Natural killer cell treated with Interleukin-12 subunit alpha and Interleukin-12 subunit beta and Interleukin-15 and Interleukin-18, amount 100 ng/mL, for 72 hours (primary cell): ENCODE results near the gene GNAT2. TPM values are rescaled to one million over a fixed set of nuclear protein-coding genes. Genes with fewer than 3 reads are reported as not detected.

Experiments used
- ATAC-seq, 2 donors: fragments of 150-1000 bp; cut with Tn5 transposase in 1 of 2; sonication (Bioruptor Pico), chemical (Tn5 transposase) in 1 of 2; 2 replicates each; pipeline ENCODE4 v1.10.0; 2021
- DNase-seq: peaks from one replicate; pipeline ENCODE4 v3.0.0; 2022; ENCODE audit warnings: low spot score
- H3K27ac Mint-ChIP-seq, 2 donors: 1 replicate in 1 of 2; 2 replicates in 1 of 2; pipeline ENCODE4 v1.8.0; 2022; ENCODE audit warnings: mixed read lengths in 2 of 2, mild to moderate bottlenecking in 1 of 2, moderate library complexity in 1 of 2
- H3K27me3 Mint-ChIP-seq, 2 donors: 1 replicate in 1 of 2; 2 replicates in 1 of 2; pipeline ENCODE4 v1.8.0; 2022; ENCODE audit warnings: mixed read lengths in 2 of 2
- H3K36me3 Mint-ChIP-seq: one replicate; pipeline ENCODE4 v1.8.0; 2022; ENCODE audit warnings: mixed read lengths
- H3K4me1 Mint-ChIP-seq, 2 donors: 1 replicate in 1 of 2; 2 replicates in 1 of 2; pipeline ENCODE4 v1.8.0; 2022; ENCODE audit warnings: low read depth in 2 of 2, mixed read lengths in 2 of 2, mild to moderate bottlenecking in 1 of 2
- H3K4me3 Mint-ChIP-seq: one replicate; pipeline ENCODE4 v1.8.0; 2022; ENCODE audit warnings: mixed read lengths
- H3K9me3 Mint-ChIP-seq: 2 replicates; pipeline ENCODE4 v1.8.0; 2022; ENCODE audit warnings: mixed read lengths
- total RNA-seq, 2 donors: library from RNA; stranded (reverse); gene quantifications; one replicate each; pipeline ENCODE4 v1.2.3, GENCODE V29; 2022

Gene GNAT2
- total RNA-seq, 2 donors from 2014 or later = 0.64 TPM; not detected in 1

DNA sequence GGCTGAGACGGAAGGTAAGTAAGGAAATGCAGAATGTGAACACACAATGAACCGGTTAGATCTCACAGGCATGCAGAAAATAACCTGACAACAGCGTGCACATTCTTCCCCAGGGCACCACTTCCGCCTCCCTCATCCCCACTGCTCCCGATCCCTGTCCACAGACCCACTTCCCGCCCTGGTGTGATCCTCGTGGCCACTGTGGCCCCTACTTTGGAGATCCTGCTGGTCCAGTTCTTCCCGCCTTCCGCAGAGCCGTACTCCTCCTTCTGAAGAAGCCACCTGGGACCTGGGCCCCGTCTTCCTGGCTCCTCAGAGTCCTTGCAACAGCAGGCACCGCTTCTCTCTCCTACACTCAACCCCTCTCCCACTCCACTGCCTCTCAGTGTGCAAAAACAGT is 35.1 kb upstream of the GNAT2 start:
- Mint-ChIP-seq H3K4me1 (peaks cover 14 to 16% of the 10 kb centered on the region in 2 donors), H3K36me3 (no peaks in the 10 kb centered on the region), H3K27me3 (peaks cover 5 to 17% of the 10 kb centered on the region in 2 donors), H3K9me3 (no peaks in the 10 kb centered on the region), H3K4me3 (peak overlapping the region; percentile 8), H3K27ac (peak overlapping the region; percentile 68 to 90)
- DNase-seq (no peak), ATAC-seq (no peak)

DNA sequence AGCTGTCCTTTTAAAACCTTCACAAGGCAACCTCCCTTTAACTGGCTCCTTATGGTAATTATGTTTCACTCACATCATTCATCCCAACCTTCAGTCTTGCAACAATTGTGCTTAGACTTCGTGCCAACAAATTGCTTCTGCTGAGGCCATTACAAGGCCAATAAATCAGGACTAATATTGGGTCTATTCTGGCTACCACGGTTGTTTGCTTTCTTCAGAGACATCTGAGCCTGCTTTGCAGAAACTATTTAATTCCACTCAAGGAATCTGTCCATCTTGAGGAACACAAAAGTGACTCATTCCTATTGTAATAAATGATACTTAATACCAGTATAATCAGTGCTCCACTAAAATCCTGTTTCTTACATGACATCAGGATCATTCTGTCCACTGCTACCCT is 33.9 kb upstream of the GNAT2 start:
- no peak for ATAC-seq
- H3K4me1 Mint-ChIP-seq = peaks cover 14 to 16% of the 10 kb centered on the region in 2 donors
- no peaks in the 10 kb centered on the region for H3K9me3 Mint-ChIP-seq
- H3K36me3 Mint-ChIP-seq = no peaks in the 10 kb centered on the region
- H3K27me3 Mint-ChIP-seq = peaks cover 5 to 17% of the 10 kb centered on the region in 2 donors
- no peak overlapping the region for H3K4me3 Mint-ChIP-seq
- no peak overlapping the region for H3K27ac Mint-ChIP-seq
- no peak for DNase-seq

DNA sequence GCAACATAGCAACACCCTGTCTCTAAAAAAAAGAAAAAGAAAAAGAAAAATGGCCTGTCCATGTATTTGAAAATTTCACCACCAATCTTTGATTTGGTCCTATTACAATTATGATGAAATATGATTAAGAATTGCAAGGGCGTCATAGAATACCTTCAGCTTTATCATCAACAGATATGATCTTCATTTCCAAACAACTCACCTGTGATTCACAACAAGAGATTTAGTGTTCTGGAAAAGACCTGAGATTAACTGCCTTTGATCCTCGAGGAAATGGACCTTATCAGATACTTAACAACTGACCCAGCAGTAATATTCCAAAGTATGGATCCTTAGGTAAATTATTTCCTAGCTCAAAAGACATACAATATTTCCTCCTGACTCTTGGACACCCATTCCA is 33.0 kb upstream of the GNAT2 start:
- Mint-ChIP-seq H3K27me3 (peaks cover 5 to 20% of the 10 kb centered on the region in 2 donors), H3K27ac (no peak overlapping the region), H3K36me3 (no peaks in the 10 kb centered on the region), H3K4me3 (no peak overlapping the region), H3K9me3 (no peaks in the 10 kb centered on the region), H3K4me1 (peaks cover 14 to 16% of the 10 kb centered on the region in 2 donors)
- DNase-seq (no peak), ATAC-seq (no peak)

DNA sequence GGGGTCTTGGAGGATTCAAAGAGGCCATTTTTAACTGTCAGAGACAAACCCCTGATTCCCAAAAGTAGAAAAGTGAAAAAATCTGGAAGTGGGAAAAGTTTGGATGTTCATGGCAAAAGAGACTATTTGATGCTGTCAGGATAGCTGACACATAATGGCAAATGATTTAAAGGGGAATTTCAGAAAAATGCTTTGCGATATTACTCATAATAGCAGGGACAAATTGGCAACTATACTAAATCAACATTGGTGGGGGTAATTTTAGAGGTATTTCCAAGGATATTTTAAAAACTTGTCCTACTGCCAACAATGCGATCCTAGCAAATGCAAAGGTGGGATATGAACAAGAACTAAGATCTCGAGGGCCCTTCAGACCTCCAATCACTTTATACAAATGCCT is 31.2 kb upstream of the GNAT2 start:
- Mint-ChIP-seq H3K27ac (no peak overlapping the region), H3K36me3 (no peaks in the 10 kb centered on the region), H3K4me3 (no peak overlapping the region), H3K27me3 (peaks cover 5 to 20% of the 10 kb centered on the region in 2 donors), H3K9me3 (no peaks in the 10 kb centered on the region), H3K4me1 (peaks cover 9 to 12% of the 10 kb centered on the region in 2 donors)
- DNase-seq (no peak), ATAC-seq (no peak)

DNA sequence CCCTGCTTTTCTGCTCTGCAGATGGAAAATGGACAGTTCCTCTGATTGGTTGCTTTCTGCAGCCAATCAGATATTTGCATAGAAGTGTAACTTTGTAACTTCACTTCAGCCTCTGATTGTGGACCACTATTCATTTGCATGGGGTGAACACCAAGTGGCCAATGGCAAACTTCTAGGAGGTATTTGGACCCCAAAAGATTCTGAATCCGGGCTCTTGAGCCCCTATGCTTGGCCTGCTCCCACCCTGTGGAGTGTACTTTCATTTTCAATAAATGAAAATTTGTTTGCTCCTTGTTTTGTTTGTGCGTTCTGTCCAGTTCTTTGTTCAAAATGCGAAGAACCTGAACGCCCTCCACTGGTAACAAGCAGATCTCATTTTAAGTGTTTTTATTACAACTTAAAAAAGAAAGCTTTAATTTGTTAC is 30.1 kb upstream of the GNAT2 start:
- H3K4me1 Mint-ChIP-seq = peaks cover 0 to 1% of the 10 kb centered on the region in 2 donors
- DNase-seq = no peak
- no peak for ATAC-seq
- H3K9me3 Mint-ChIP-seq = no peaks in the 10 kb centered on the region
- no peaks in the 10 kb centered on the region for H3K36me3 Mint-ChIP-seq
- no peak overlapping the region for H3K4me3 Mint-ChIP-seq
- H3K27ac Mint-ChIP-seq = no peak overlapping the region
- peaks cover 5 to 15% of the 10 kb centered on the region in 2 donors for H3K27me3 Mint-ChIP-seq

DNA sequence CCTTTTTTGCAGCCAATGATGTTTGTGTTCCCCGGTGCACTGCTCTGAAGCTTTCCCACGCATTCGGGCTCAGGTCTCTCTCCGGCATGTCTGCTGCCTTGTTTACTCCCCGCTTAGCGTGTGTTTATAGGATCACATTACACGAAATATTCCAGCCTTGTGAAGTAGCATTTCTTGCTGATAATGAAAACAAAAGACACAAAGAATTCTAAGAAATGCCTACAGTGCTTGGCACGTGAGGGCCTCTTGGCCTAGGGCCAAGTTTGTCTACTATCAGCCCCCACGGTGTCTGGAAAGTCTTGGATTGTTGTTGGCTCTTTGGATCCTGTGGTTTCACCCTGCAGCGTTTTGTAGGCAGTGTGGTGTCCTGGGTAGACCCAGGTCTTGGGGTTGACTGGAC is 25.3 kb upstream of the GNAT2 start:
- Mint-ChIP-seq H3K4me3 (no peak overlapping the region), H3K36me3 (no peaks in the 10 kb centered on the region), H3K9me3 (no peaks in the 10 kb centered on the region), H3K27me3 (peaks cover 0 to 6% of the 10 kb centered on the region in 2 donors), H3K27ac (no peak overlapping the region), H3K4me1 (peaks cover 4 to 5% of the 10 kb centered on the region in 2 donors)
- DNase-seq (no peak), ATAC-seq (no peak)

DNA sequence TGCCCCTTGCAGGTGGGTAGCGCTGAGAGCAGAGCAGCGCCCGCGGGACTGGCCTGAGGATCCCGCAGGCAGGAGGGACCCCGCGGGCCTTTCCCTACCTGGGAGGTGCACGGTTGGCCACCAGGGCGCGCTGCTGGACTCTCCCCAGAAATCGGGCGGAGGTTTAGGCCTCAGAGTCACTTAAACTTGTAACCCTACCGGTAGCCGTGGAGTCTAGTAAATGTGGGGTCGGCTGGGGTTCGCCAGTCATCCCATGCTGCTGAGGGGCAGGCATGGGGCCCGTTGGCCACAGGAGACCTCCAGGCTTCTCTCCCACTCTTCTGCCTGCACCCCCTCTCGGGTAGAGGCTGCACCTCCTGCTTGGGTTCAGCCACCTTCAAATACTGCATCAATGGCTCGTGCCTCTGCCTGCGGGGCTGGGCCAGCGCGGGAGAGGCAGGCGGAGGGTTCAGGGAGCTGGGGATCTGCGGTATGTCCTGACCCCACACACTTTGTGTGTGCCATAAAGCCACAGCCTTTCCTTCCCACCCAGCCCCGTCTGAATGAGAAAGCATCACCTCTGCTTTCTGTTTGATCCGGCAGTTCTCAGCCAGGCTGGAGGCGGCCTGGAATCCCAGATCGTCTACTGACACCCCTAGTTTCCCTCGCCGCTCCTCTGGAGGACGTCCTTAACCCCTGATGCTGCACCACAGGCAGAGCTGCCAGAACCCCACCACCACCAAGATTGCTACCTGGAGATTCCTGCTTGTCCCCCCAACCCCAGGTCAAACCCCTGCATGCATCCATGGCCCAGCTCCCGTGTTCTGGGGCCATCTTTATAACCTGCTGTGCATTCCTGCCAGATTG is 24.2 kb upstream of the GNAT2 start:
- peak; percentile 93 for ATAC-seq
- peak; percentile 90 for DNase-seq
- no peak overlapping the region for H3K27ac Mint-ChIP-seq
- H3K9me3 Mint-ChIP-seq = no peaks in the 10 kb centered on the region
- H3K4me3 Mint-ChIP-seq = no peak overlapping the region
- peaks cover 0 to 6% of the 10 kb centered on the region in 2 donors for H3K27me3 Mint-ChIP-seq
- no peaks in the 10 kb centered on the region for H3K36me3 Mint-ChIP-seq
- peaks cover 4 to 5% of the 10 kb centered on the region in 2 donors for H3K4me1 Mint-ChIP-seq

DNA sequence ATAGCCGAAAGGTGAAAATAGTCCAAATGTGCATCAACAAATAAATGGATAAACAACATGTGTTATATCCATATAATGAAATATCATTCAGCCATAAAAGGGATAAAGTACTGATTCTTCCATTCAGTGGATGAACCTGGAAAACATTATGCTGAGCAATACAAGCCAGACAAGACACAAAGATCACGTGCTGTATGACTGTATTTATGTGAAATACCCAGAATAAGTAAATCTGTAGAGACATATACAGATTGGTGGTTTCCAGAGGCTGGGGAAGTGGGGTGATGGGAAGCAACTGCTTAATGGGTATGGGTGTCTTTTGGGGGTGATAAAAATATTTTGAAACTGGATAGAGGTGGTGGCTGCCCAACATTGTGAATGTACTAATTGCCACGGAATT is 23.2 kb upstream of the GNAT2 start:
- H3K27me3 Mint-ChIP-seq = peaks cover 0 to 6% of the 10 kb centered on the region in 2 donors
- ATAC-seq (no peak), DNase-seq (no peak)
- H3K27ac Mint-ChIP-seq = no peak overlapping the region
- H3K36me3 Mint-ChIP-seq = no peaks in the 10 kb centered on the region
- no peak overlapping the region for H3K4me3 Mint-ChIP-seq
- H3K9me3 Mint-ChIP-seq = no peaks in the 10 kb centered on the region
- H3K4me1 Mint-ChIP-seq = peaks cover 4 to 5% of the 10 kb centered on the region in 2 donors

DNA sequence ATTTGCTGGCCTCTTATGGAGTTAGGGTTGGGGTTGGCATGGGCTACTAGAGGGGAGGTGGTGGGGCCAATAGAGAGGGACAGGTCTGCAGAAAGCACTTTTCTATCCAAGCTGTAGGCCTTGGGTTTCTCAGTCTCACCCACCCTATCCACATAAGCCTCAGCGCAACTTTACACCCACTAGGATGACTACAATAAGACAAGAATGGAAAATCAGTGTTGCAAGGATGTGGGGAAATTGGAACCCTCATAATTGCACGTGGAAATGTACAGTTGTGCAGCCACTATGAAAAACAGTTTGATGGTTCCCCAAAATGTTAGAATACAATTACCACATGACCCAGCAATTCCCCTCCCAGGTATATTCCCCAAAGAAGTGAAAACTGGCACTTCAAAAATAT is 22.4 kb upstream of the GNAT2 start:
- ATAC-seq (no peak), DNase-seq (no peak)
- H3K4me1 Mint-ChIP-seq = peaks cover 4 to 5% of the 10 kb centered on the region in 2 donors
- H3K9me3 Mint-ChIP-seq = no peaks in the 10 kb centered on the region
- H3K27ac Mint-ChIP-seq = no peak overlapping the region
- no peaks in the 10 kb centered on the region for H3K36me3 Mint-ChIP-seq
- H3K4me3 Mint-ChIP-seq = no peak overlapping the region
- H3K27me3 Mint-ChIP-seq = peaks cover 5 to 6% of the 10 kb centered on the region in 2 donors

DNA sequence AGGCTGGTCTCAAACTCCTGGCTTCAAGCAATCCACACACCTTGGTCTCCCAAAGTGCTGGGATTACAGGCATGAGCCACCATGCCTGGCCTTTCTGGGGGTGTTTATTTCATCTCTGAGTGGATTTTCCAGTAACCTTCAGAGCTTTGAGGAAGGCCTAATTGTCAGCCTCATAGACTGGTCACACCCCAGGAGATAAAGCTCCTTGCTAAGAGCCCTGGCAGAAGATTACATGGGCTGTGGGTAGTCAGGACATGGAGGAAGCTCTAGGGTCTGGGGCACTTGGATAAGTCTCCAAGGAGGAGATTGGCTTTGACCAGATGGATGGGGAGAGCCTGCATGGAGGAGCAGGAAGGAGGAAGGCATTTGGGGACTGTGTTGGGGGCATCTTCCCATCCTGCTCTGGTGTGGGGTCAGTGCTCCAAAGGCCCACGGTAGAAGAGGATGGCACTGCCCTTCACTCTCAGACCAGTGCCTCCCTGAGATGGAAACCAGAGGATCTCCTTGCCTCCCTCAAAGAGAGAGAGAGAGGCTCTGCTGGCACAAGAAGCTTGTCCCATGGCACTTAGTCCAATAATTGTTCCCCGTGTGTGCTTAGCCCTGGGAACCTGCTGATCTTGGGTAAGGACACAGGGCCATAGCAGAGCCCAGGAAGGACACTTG is 21.8 kb upstream of the GNAT2 start:
- H3K9me3 Mint-ChIP-seq = no peaks in the 10 kb centered on the region
- H3K36me3 Mint-ChIP-seq = no peaks in the 10 kb centered on the region
- no peak for ATAC-seq
- peaks cover 4 to 5% of the 10 kb centered on the region in 2 donors for H3K4me1 Mint-ChIP-seq
- peaks cover 5 to 6% of the 10 kb centered on the region in 2 donors for H3K27me3 Mint-ChIP-seq
- H3K27ac Mint-ChIP-seq = no peak overlapping the region
- no peak for DNase-seq
- H3K4me3 Mint-ChIP-seq = no peak overlapping the region

DNA sequence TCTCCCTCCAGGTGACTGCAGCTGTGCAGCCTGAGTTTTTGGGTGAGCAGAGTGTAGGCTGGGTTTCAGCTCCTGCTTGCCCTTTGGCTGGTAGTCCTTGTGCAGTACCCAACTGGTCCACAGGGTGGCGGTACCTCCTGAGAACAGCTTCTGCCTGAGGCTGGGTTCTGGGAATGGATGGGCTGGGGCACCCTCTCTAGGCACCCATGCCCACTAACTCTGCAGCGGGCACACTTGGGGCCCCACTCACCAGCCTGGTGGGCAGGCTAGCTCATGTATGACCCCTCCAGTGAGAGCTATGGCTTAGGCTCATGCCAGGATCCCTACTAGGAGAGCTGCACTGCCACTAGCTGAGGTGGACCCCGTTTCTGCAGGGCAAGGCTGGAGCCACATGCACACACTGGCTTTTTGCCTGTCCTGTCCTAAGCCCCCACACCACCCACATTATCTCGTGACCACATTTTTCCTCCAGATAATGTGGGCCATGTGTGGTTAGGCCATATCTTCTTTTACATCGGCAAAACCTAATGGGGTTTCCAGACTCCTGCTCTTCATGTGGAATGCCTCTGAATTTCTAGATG is 21.0 kb upstream of the GNAT2 start:
- no peak overlapping the region for H3K27ac Mint-ChIP-seq

DNA sequence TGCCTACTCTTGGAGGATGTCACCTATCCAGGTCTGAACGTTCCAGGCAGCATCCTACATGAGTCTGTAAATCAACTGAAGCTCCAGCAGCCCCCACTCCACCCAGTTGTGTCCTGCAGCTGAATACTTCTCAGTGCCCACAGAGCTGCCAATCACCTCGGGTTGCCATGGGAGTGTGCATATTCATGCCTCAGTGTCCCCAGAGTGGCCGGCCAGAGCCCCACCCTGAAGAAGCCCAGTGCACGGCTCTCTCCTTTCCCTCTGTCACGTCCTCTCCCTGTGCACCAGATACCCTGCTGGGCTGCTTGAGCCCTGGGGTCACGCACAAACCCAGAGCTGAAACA is 20.4 kb upstream of the GNAT2 start:
- peaks cover 4 to 5% of the 10 kb centered on the region in 2 donors for H3K4me1 Mint-ChIP-seq
- H3K36me3 Mint-ChIP-seq = no peaks in the 10 kb centered on the region
- H3K9me3 Mint-ChIP-seq = no peaks in the 10 kb centered on the region
- DNase-seq (no peak), ATAC-seq (no peak)
- peaks cover 5 to 6% of the 10 kb centered on the region in 2 donors for H3K27me3 Mint-ChIP-seq
- H3K27ac Mint-ChIP-seq = no peak overlapping the region
- no peak overlapping the region for H3K4me3 Mint-ChIP-seq

More for the DNA sequence above, 21.0 kb upstream of the GNAT2 start:
- no peak overlapping the region for H3K4me3 Mint-ChIP-seq
- no peaks in the 10 kb centered on the region for H3K36me3 Mint-ChIP-seq
- H3K27me3 Mint-ChIP-seq = peaks cover 5 to 6% of the 10 kb centered on the region in 2 donors
- ATAC-seq (peak; percentile 81 to 82), DNase-seq (peak; percentile 81)
- H3K9me3 Mint-ChIP-seq = no peaks in the 10 kb centered on the region
- H3K4me1 Mint-ChIP-seq = peaks cover 4 to 5% of the 10 kb centered on the region in 2 donors

DNA sequence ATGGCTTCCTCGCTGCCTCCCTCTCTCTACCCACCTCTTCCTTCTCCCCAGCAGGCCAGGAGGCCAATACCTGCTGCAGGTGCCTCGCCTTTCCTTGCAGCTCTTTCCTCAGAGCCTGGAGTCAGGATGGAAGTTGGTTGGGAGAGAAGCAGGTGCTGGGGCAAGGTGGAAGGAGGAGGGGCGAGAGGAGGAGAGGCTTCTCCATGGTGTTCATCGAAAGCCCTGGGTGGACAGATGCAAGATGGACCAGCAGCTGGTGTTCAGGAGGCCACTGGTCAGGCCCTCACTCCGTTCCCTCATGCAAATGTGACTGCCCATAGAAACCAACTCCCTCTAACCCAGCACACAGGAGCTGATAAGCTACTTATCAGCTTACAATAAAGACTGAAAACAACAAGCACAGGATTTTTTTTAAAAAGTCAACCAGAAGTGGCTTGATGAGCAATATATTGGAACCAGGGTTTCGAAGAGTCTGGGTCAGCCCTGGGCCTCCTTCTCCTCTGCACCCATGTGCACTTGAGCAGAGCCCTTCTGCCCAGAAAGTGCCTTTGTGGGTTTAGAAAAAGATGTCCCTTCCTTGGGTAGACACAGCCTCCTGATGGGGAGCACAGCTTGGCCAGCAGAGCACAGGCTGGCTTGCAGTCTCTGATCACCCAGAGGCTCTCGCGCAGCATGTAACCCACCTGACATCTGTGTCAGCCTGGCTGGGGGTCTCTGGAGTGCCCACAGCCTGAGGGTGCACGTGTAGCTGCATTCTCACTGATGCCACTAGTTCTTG is 19.8 kb upstream of the GNAT2 start:
- DNase-seq = no peak

More for the DNA sequence above, 19.8 kb upstream of the GNAT2 start:
- no peak overlapping the region for H3K4me3 Mint-ChIP-seq
- peaks cover 5 to 6% of the 10 kb centered on the region in 2 donors for H3K27me3 Mint-ChIP-seq
- H3K36me3 Mint-ChIP-seq = no peaks in the 10 kb centered on the region
- H3K4me1 Mint-ChIP-seq = peaks cover 4 to 5% of the 10 kb centered on the region in 2 donors
- no peak overlapping the region for H3K27ac Mint-ChIP-seq
- no peak for ATAC-seq
- no peaks in the 10 kb centered on the region for H3K9me3 Mint-ChIP-seq
